GM19023 (cell line): ENCODE results near the gene RAPGEF3.

ENCODE experiments used
- ATAC-seq: cut with Tn5 transposase; IDR thresholded peaks from one replicate; pipeline ENCODE4 v1.9.1; 2021; ENCODE audit warnings: mild to moderate bottlenecking, moderate library complexity; ENCODE audit not compliant: unreplicated experiment

Gene RAPGEF3

DNA sequence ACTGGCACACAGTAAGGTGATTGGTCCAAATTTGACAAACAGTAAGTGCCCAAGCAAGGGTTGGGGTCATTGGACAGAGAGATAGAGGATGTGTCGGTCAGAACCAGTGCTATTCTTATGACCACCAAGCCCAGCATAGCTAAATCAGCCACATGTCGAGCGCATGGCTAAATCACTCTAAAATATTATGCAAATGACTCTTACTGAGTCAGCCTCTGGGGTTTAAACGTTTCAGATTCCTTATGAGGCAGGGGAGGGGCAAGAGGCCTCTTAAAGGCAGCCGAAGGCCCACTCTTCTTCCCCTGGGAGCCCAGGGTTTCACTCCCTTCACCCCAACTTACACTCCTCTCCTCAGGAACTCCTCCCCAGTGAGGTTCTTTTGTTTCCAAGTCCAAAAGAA, 32.8 kb downstream of the RAPGEF3 start:
- peak; percentile 75 for ATAC-seq

- ATAC-seq = no peak
Measured at GRCh38 chr12:47725091-47725772, 33.4 kb downstream of the RAPGEF3 start, which contains the start of gene ENDOU. Gene ENDOU (minus strand): TSS chr12:47725490. CDS start chr12:47725413, 77 bp downstream.

GRCh38 chr12:47722941-47723631, 35.6 kb downstream of the RAPGEF3 start:
- ATAC-seq = no peak

DNA sequence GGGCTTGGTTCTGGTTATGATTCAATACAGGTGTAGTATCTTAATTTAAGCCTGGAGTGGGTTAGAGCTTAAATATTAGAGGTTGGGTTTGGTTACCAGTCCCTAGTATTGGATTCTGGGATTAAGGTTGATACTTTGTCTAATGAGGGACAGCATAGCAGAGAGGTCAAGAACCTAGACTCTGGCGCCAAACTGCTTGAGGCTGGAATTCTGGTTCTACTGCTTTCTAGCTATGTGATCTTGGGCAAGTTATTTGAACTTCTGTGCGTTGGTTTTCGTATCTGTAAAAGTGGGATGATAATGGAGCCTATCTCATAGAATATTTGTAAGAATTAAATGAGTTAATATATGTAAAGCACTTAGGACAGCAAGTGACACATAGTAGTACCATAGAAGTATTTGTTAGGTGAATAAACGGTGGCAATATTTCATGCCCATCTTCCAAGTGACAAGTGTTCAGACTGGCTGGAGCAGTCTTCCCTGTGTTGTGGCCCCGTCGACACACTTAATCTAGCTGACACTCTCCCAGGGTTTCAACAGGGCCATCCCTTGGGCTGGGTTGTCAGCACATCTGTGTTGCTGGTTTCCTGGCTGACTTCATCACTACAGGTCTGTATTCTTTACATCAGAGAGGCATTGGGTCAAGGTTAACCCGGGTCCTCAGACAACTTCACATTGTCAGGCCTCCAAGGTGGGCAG, 36.4 kb downstream of the RAPGEF3 start:
- ATAC-seq = no peak

GRCh38 chr12:47721431-47721973, 37.2 kb downstream of the RAPGEF3 start:
- no peak for ATAC-seq

GRCh38 chr12:47718531-47718930, 40.1 kb downstream of the RAPGEF3 start:
- ATAC-seq = no peak

DNA sequence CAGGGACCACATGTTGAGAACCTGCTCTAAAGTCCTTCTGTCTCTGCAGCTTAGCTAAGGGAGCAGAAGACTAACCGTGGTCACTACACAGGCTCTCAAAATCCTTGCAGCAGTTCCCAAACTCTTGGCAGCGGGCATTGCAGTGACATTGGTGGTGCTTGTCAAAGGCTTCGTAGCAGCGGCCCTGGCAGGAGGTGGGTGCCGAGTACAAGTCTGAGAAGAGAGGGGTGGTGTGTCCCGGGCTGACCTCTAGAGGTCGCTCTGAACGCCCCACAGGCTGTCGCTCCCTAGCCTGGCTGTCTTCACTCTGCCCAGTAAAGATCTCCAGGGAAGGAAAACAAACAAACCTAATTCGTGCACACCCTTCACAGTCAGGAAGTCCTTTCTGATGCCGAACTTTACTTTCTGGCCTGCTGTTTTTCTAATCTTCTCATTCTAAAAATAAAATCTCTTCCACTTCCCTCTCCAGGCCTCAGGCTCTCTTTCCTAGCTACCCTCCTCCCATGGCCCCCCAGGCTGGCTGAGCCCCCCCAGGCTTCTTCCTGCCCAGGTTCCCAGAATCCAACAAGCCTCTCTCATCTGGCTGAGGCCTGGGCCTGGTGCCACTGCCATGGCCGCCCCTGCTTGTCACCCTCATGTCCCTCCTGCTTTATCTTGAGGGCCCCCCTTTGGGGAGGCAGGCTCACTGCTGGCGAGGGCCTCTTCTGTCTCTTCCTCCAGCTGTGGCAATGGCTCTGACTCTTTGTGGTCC, 41.1 kb downstream of the RAPGEF3 start:
- no peak for ATAC-seq

GRCh38 chr12:47717046-47717442, 41.6 kb downstream of the RAPGEF3 start:
- no peak for ATAC-seq

DNA sequence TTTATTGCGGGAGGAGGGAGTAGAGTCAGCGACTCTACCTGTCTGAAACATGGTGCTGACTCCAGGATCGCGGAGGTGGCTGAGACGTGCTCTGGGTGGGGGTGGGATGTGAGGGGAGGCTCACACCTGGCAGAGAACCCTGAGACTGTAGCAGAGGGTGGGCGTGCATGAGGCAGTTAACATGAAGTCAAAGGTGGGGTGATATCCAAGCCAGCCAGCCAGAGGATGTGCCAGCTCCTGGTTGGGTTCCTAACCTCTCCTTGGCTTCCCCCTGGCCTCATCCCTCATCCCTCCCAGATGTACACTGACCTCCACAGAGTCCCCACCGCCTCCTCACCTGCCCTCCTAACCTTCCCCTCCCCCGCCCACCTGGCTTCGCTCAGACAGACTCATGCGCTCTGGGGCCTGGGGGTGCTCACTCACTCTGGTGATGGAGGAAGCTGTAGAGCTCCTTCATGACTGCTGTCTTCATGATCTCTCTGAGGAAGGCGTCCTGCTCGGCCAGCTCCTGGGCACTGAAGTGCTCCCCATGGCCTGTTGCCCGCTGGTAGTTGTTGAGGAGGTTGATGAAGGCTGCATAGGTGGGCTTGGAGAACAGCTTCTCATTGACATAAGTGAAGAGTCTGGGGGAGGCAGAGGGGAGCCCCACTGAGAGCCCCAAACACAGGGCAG, 42.7 kb downstream of the RAPGEF3 start:
- no peak for ATAC-seq

DNA sequence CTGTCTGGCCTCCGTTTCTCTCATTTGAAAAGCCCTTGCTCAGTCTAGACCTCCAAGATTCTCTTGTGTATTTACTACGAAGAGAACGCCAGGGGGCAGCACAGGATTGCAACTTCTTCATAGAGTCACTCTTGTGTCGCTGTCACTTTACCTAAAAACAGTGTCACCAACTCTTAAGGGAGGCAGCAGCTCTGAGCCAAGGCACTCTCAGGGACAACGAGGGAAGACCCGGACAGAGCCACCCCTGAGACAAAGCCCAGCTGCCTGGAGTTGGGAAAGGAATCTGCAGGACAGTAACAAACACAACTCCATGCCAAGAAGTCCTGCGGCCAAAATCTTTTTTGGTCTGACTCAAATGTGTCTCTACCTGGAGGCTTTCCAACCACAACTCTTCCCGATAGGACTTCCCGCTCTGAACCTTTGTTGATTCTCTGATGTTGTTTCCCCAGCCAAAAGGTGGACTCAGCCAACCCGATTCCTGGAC, 43.2 kb downstream of the RAPGEF3 start:
- peak; percentile 83 for ATAC-seq

GRCh38 chr12:47714826-47715386, 43.8 kb downstream of the RAPGEF3 start:
- ATAC-seq = no peak

DNA sequence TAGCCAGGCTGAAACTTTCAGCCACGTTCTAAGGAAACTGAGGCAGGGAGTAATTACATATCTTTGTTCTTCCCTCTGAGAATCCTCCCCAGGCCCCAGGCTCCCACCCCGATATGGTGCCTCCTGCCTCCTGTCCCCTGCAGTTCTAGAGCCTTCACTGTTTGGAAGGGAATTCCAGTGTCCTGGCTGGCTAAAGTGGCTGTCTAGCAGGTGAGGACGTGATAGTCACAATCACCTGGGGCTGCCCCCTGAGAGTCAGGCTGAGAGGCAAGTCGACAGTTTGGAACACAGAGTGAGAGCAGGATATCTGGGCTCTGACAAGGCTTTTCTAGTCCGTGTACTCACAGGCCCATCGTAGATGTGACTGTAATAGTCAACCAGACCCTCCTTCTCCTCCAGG, 46.5 kb downstream of the RAPGEF3 start:
- no peak for ATAC-seq

DNA sequence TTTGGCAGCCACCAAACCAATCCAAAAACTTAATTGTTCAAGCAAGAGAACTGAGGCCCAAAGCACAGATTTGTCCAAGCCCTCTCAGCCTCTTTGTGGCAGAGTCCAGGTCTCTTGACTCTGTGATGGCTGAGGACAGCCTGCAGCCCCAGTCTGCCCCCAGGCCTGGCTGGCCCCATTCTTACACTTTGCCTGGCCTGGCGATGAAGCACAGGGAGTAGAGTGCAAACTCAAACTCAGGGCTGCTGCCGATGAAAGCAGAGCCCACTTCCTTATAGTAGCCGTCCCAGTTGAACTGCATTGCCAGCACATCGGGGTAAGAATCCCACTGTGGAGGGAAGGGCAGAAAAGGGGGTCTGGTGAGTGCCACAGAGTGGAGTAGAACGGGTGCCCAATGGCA, 47.2 kb downstream of the RAPGEF3 start:
- no peak for ATAC-seq

DNA sequence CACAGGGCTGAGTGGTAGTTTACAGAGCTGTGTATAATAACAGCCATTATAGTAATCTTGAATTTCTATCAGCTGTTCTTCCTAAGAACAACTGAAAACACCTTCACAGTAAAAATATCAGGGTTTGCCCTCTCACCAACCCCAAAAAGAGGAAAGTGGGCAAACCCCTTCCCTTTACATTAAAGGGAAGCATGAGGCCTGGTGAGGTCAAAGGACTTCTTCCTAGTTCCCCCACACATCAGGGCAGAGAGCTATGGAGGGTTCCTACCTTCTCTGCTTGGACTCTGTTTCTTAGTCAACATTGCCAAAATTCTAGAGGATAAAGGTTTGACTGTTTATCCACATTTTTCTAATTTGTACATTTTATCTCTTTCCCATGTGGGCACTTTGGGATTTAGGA, 48.4 kb downstream of the RAPGEF3 start:
- no peak for ATAC-seq

- ATAC-seq = no peak
Measured at GRCh38 chr12:47709671-47710070, 49.0 kb downstream of the RAPGEF3 start.

DNA sequence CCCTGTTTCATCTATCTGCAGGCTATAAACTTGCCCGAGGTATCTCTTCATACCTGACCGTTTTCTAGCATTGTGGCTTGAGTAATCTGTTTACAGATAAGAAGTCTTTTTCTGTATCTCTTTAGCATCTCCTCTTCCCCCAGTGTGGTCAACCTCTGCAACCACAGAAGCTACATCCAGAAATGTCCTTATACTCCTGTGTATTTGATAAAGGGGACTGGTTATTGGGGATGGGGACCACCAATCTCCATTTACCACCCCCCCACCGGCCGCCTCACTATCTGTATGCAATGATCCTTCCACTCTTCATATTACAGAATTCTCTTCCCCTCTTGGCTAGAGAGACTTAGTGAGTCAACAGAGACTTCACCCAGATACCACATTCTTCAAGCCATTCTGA, 49.4 kb downstream of the RAPGEF3 start:
- ATAC-seq = no peak

DNA sequence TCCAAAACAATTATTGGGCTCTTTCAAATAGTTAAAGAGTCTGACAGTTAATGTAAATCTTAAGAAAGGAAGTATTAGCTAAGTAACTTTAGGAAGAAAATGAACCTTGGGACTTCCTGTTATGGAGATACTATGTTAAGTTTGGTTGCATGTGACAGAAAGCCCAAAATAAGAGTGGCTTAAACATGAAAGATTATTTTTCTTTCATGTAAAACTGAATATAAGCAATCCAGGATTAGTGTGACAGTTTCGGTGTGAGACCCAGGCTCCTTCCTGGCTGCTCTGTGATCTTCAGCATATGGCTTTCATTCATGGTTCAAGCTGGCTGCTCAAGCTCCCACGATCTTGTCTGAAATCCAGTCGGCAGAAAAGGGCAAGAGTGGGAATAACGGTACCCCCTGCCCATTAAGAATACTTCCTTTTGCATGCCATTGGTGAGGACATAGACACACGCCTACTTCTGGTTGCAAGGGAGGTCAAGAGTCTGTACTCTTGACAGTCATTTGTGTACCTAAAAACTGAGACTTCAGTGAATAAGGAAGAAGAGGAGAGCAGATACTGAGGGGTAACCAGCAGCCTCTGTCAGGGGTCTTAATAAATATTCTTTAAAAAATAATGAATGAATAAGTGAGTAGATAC, 50.7 kb downstream of the RAPGEF3 start:
- no peak for ATAC-seq

DNA sequence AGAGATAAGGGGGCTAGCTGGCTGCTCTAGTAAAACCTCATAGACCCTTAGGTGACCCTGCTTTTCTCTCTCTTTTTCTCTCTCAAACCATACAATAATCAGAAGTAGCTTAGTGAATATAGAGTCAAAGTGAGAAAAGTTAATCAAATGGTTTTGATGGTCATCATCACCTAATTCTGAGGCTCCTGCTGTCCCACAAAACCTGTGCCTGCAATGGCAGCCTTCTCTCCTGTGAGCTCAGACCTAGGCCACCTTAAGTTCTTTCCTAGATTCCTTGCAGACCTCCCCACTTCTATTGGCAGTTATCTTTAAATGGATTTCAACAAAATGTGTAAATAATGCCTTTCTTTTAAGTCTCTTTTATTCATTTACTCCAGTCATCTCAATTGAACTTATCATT, 51.3 kb downstream of the RAPGEF3 start:
- ATAC-seq = no peak
